Endodermal cell (in vitro differentiated cells): ENCODE measurements around the gene SLX4IP. TPM values are rescaled to one million over a fixed set of nuclear protein-coding genes. Genes with fewer than 3 reads are reported as not detected.
A peak's percentile ranks its signal among the peaks of the same experiment; 100 is the strongest.

Experiments used
- DNase-seq: peaks from one replicate; pipeline ENCODE4 v3.0.0-alpha.2; 2017
- H3K27ac ChIP-seq: 2 replicates; pipeline ENCODE4 v1.5.1; 2013; ENCODE audit warnings: mild to moderate bottlenecking, low read depth, low read length, moderate library complexity
- H3K27me3 ChIP-seq: 2 replicates; pipeline ENCODE4 v1.6.1; 2013; ENCODE audit warnings: mild to moderate bottlenecking, low read length, moderate library complexity; ENCODE audit not compliant: insufficient read depth, control insufficient read depth, poor library complexity, severe bottlenecking
- H3K36me3 ChIP-seq: 2 replicates; pipeline ENCODE4 v1.7.0; 2013; ENCODE audit warnings: mild to moderate bottlenecking, low read length, moderate library complexity; ENCODE audit not compliant: control insufficient read depth, insufficient read depth
- H3K4me1 ChIP-seq: one replicate; pipeline ENCODE4 v1.7.0; 2013; ENCODE audit warnings: low read length; ENCODE audit not compliant: control insufficient read depth, insufficient read depth
- H3K4me3 ChIP-seq: 2 replicates; pipeline ENCODE4 v1.5.1; 2013; ENCODE audit warnings: mild to moderate bottlenecking, low read length, moderate library complexity
- H3K9ac ChIP-seq: 2 replicates; pipeline ENCODE4 v1.6.1; 2013; ENCODE audit warnings: mild to moderate bottlenecking, low read length, moderate library complexity; ENCODE audit not compliant: poor library complexity, severe bottlenecking; ENCODE audit errors: extremely low read depth
- H3K9me3 ChIP-seq: 2 replicates; pipeline ENCODE4 v1.6.1; 2013; ENCODE audit warnings: mild to moderate bottlenecking, low read length, moderate library complexity; ENCODE audit not compliant: control insufficient read depth
- H3K27ac Mint-ChIP-seq: 2 replicates; pipeline ENCODE4 v1.8.0; 2020; ENCODE audit warnings: mixed read lengths
- H3K27me3 Mint-ChIP-seq: 2 replicates; pipeline ENCODE4 v1.8.0; 2021; ENCODE audit warnings: mild to moderate bottlenecking, mixed read lengths; ENCODE audit not compliant: insufficient read depth
- H3K36me3 Mint-ChIP-seq: 2 replicates; pipeline ENCODE4 v1.8.0; 2020; ENCODE audit warnings: low read depth, mixed read lengths
- H3K4me1 Mint-ChIP-seq: 2 replicates; pipeline ENCODE4 v1.8.0; 2020; ENCODE audit warnings: mixed read lengths
- H3K4me3 Mint-ChIP-seq: 2 replicates; pipeline ENCODE4 v1.8.0; 2020; ENCODE audit warnings: mild to moderate bottlenecking, moderate library complexity, mixed read lengths
- H3K9me3 Mint-ChIP-seq: 2 replicates; pipeline ENCODE4 v1.8.0; 2020; ENCODE audit warnings: mild to moderate bottlenecking, mixed read lengths
- CTCF ChIP-seq: fragments of 200-600 bp; sonication (generic); conservative IDR thresholded peaks from 2 replicates; pipeline ENCODE4 v1.5.0; 2021; ENCODE audit warnings: antibody characterized with exemption, mild to moderate bottlenecking
- WGBS, 2 experiments: methylation state at CpG; one replicate each; pipeline versions ENCODE4 v1.1.5 to v1.1.7; 2013; ENCODE audit warnings: missing lambda C conversion rate in 2 of 2, mixed read lengths in 1 of 2; ENCODE audit not compliant: insufficient coverage in 1 of 2, insufficient read length in 1 of 2; 5-methylcytosine and 5-hydroxymethylcytosine counted together
- total RNA-seq, 2 donors: library from RNA; stranded (reverse); fragmentation: NEBNext Ultra II Directional in 1 of 2; extraction: Animal tissue kit (Norgen Biotek cat#: 25700) in 1 of 2; gene quantifications; 2 replicates in 1 of 2; 3 replicates in 1 of 2; pipeline ENCODE4 v1.2.1, GENCODE V29; 2021

Gene SLX4IP
- total RNA-seq, 2 donors from 2014 or later: 9.2 to 9.5 TPM

GRCh38 chr20:10654250-10654610 is 219.1 kb downstream of the SLX4IP start:
- H3K4me3 ChIP-seq: no peak overlapping the region

GRCh38 chr20:10654630-10655029 is 219.5 kb downstream of the SLX4IP start:
- Mint-ChIP-seq H3K9me3 (peaks cover 5% of the 10 kb centered on the region), H3K27ac (no peak overlapping the region), H3K4me1 (peaks cover 46% of the 10 kb centered on the region), H3K36me3 (peaks cover 61% of the 10 kb centered on the region), H3K4me3 (no peak overlapping the region), H3K27me3 (peaks cover 79% of the 10 kb centered on the region)
- Histone ChIP-seq H3K27me3 (peaks cover 85% of the 10 kb centered on the region), H3K4me3 (no peak overlapping the region), H3K9me3 (no peaks in the 10 kb centered on the region), H3K9ac (no peak overlapping the region), H3K4me1 (no peaks in the 10 kb centered on the region), H3K27ac (peak overlapping the region; percentile 70), H3K36me3 (no peaks in the 10 kb centered on the region)
- no peak for TF ChIP-seq CTCF
- WGBS, 2 experiments: 58 to 63% methylated on average over 3 to 7 of the region's 7 CpGs
- DNase-seq: peak; percentile 84

More at GRCh38 chr20:10654250-10654610, 219.1 kb downstream of the SLX4IP start:
- H3K4me3 Mint-ChIP-seq: no peak overlapping the region
- no peak for DNase-seq
- peaks cover 83% of the 10 kb centered on the region for H3K27me3 Mint-ChIP-seq
- H3K27ac Mint-ChIP-seq: no peak overlapping the region
- H3K36me3 ChIP-seq: no peaks in the 10 kb centered on the region
- peaks cover 89% of the 10 kb centered on the region for H3K27me3 ChIP-seq
- H3K4me1 Mint-ChIP-seq: peaks cover 50% of the 10 kb centered on the region
- H3K36me3 Mint-ChIP-seq: peaks cover 61% of the 10 kb centered on the region
- H3K9me3 ChIP-seq: no peaks in the 10 kb centered on the region
- no peak overlapping the region for H3K9ac ChIP-seq
- H3K4me1 ChIP-seq: no peaks in the 10 kb centered on the region
- no peak for TF ChIP-seq CTCF
- peaks cover 5% of the 10 kb centered on the region for H3K9me3 Mint-ChIP-seq
- peak overlapping the region; percentile 70 for H3K27ac ChIP-seq

- peak overlapping the region; percentile 70 for H3K27ac ChIP-seq
- no peak overlapping the region for H3K4me3 Mint-ChIP-seq
- peaks cover 81% of the 10 kb centered on the region for H3K27me3 ChIP-seq
- H3K4me1 Mint-ChIP-seq: peaks cover 48% of the 10 kb centered on the region
- WGBS, 2 experiments: 85 to 90% methylated on average over 9 to 13 of the region's 15 CpGs
- peaks cover 5% of the 10 kb centered on the region for H3K9me3 Mint-ChIP-seq
- H3K36me3 Mint-ChIP-seq: peaks cover 57% of the 10 kb centered on the region
- no peaks in the 10 kb centered on the region for H3K9me3 ChIP-seq
- H3K9ac ChIP-seq: no peak overlapping the region
- H3K27me3 Mint-ChIP-seq: peaks cover 77% of the 10 kb centered on the region
- H3K36me3 ChIP-seq: no peaks in the 10 kb centered on the region
- H3K4me3 ChIP-seq: no peak overlapping the region
- peaks cover 4% of the 10 kb centered on the region for H3K4me1 ChIP-seq
- TF ChIP-seq CTCF: no peak
- no peak overlapping the region for H3K27ac Mint-ChIP-seq
- no peak for DNase-seq
These were observed 220.9 kb downstream of the SLX4IP start for GRCh38 chr20:10655720-10656669.
